OCI-LY1 (cell line): ENCODE data around the gene DIAPH3.

Experiments used
- EZH2 ChIP-seq: fragments of 200-600 bp; sonication (generic), shearing (Covaris generic); IDR thresholded peaks from 2 replicates; pipeline ENCODE4 v1.8.0; 2017; ENCODE audit warnings: borderline replicate concordance, mixed run types, mild to moderate bottlenecking, antibody characterized with exemption, low read length, moderate library complexity, mixed read lengths
- TF ChIP-seq, protein P1 (sequence below): fragments of 200-600 bp; sonication (generic), shearing (Covaris generic); IDR thresholded peaks from 2 replicates; pipeline ENCODE4 v1.5.1; 2017; ENCODE audit warnings: mild to moderate bottlenecking, antibody characterized with exemption, low read length, moderate library complexity, mixed read lengths

GRCh38 chr13:59715611-59716010, 448.1 kb downstream of the DIAPH3 start:
- TF ChIP-seq, protein P1, sequence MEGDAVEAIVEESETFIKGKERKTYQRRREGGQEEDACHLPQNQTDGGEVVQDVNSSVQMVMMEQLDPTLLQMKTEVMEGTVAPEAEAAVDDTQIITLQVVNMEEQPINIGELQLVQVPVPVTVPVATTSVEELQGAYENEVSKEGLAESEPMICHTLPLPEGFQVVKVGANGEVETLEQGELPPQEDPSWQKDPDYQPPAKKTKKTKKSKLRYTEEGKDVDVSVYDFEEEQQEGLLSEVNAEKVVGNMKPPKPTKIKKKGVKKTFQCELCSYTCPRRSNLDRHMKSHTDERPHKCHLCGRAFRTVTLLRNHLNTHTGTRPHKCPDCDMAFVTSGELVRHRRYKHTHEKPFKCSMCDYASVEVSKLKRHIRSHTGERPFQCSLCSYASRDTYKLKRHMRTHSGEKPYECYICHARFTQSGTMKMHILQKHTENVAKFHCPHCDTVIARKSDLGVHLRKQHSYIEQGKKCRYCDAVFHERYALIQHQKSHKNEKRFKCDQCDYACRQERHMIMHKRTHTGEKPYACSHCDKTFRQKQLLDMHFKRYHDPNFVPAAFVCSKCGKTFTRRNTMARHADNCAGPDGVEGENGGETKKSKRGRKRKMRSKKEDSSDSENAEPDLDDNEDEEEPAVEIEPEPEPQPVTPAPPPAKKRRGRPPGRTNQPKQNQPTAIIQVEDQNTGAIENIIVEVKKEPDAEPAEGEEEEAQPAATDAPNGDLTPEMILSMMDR = no peak
- TF ChIP-seq EZH2 = no peak
